A549 (cell line): Measurements from ENCODE around the gene ELFN1. TPM values are rescaled to one million over a fixed set of nuclear protein-coding genes. Genes with fewer than 3 reads are reported as not detected.
A peak's percentile ranks its signal among the peaks of the same experiment; 100 is the strongest.

ENCODE experiments used
- ATAC-seq, 2 experiments: fragments of 200-7000 bp in 1 of 2; fragments of >200 bp in 1 of 2; cut with Nextera tagmentation in 1 of 2; cut with Tn5 transposase in 1 of 2; 3 replicates each; pipeline versions ENCODE4 v1.8.0 to v1.9.1; 2018 to 2020; ENCODE audit warnings: mild to moderate bottlenecking in 1 of 2, moderate library complexity in 1 of 2
- CTCF ChIA-PET: fragments of 300-600 bp; sonication (Branson Sonifier 250); formaldehyde crosslinking; extraction: SDS; loops from one replicate; lab custom pipeline; 2021; ENCODE audit warnings: antibody characterized with exemption, inconsistent platforms; lab: Yijun Ruan, JAX
- POLR2A ChIA-PET: fragments of 350-600 bp; formaldehyde crosslinking; extraction: SDS; loops from one replicate; lab custom pipeline; 2021; ENCODE audit warnings: antibody characterized with exemption, inconsistent platforms; lab: Yijun Ruan, JAX
- DNase-seq, 2 experiments: peaks; one replicate each; pipeline versions ENCODE4 v3.0.0 to v3.0.0-alpha.2; 2011 to 2016; ENCODE audit warnings: low read depth in 1 of 2, low spot score in 1 of 2
- FAIRE-seq: peaks from 2 replicates; lab custom pipeline; 2011; peaks lifted over from hg19 to GRCh38; lab: Jason Lieb, UNC
- H3K27ac ChIP-seq, 2 experiments: fragments of >200 bp; sonication (Bioruptor Twin); formaldehyde crosslinking; 3 replicates each; pipeline ENCODE4 v1.5.1; 2016 to 2017
- H3K4me1 ChIP-seq: fragments of >200 bp; sonication (Bioruptor Twin); formaldehyde crosslinking; 3 replicates; pipeline ENCODE4 v1.6.1; 2016
- H3K4me2 ChIP-seq: fragments of >200 bp; sonication (Bioruptor Twin); formaldehyde crosslinking; 3 replicates; pipeline ENCODE4 v1.6.1; 2016
- H3K4me3 ChIP-seq: fragments of >200 bp; sonication (Bioruptor Twin); formaldehyde crosslinking; 3 replicates; pipeline ENCODE4 v1.5.1; 2016
- H3K9me3 ChIP-seq: fragments of >200 bp; sonication (Bioruptor Twin); formaldehyde crosslinking; 3 replicates; pipeline ENCODE4 v1.6.1; 2016
- CBX2 ChIP-seq: fragments of 200-600 bp; sonication (generic); IDR thresholded peaks from 2 replicates; pipeline ENCODE4 v1.6.1; 2016; ENCODE audit warnings: low read depth, mild to moderate bottlenecking, borderline replicate concordance
- CHD4 ChIP-seq: fragments of 200-600 bp; sonication (generic); IDR thresholded peaks from 2 replicates; pipeline ENCODE4 v1.6.1; 2016; ENCODE audit warnings: antibody characterized with exemption, mild to moderate bottlenecking, borderline replicate concordance
- ESRRA ChIP-seq: fragments of 150-350 bp; IDR thresholded peaks from 2 replicates; pipeline ENCODE4 v1.6.1; 2014; ENCODE audit warnings: mild to moderate bottlenecking, low read length, borderline replicate concordance
- HOXA7 ChIP-seq: fragments of 250-450 bp; sonication (Bioruptor Pico); IDR thresholded peaks from 2 replicates; pipeline ENCODE4 v1.5.0; 2020; ENCODE audit warnings: mild to moderate bottlenecking, moderate library complexity
- HOXB5 ChIP-seq: fragments of 250-450 bp; sonication (Bioruptor Pico); IDR thresholded peaks from 2 replicates; pipeline ENCODE4 v1.5.0; 2020; ENCODE audit warnings: mild to moderate bottlenecking, moderate library complexity
- JUNB ChIP-seq: fragments of >200 bp; sonication (Bioruptor Twin); formaldehyde crosslinking; IDR thresholded peaks from 2 replicates; pipeline ENCODE4 v1.6.1; 2016
- MAFK ChIP-seq: fragments of 450-650 bp; IDR thresholded peaks from 2 replicates; pipeline ENCODE4 v1.6.1; 2014; ENCODE audit not compliant: partially characterized antibody
- NPAS2 ChIP-seq: fragments of 250-450 bp; sonication (Bioruptor Pico); IDR thresholded peaks from 2 replicates; pipeline ENCODE4 v1.8.0; 2022; ENCODE audit warnings: mild to moderate bottlenecking, moderate library complexity, borderline replicate concordance
- PHF8 ChIP-seq: fragments of 200-600 bp; sonication (generic); IDR thresholded peaks from 2 replicates; pipeline ENCODE4 v1.6.1; 2016; ENCODE audit warnings: low read depth, mild to moderate bottlenecking, antibody characterized with exemption, moderate library complexity, borderline replicate concordance
- POLR2AphosphoS2 ChIP-seq: conservative IDR thresholded peaks from 2 replicates; pipeline ENCODE4 v1.6.1; 2012; ENCODE audit warnings: low read length, improper control_type of control experiment, inconsistent platforms
- RAD21 ChIP-seq, 2 experiments: fragments of >200 bp in 1 of 2; sonication (Bioruptor Twin) in 1 of 2; formaldehyde crosslinking in 1 of 2; IDR thresholded peaks in 1 of 2; conservative IDR thresholded peaks in 1 of 2; 2 replicates in 1 of 2; 3 replicates in 1 of 2; pipeline ENCODE4 v1.6.1; 2012 to 2018; ENCODE audit warnings: inconsistent platforms in 1 of 2
- RARB ChIP-seq: fragments of 250-450 bp; sonication (Bioruptor Pico); IDR thresholded peaks from 2 replicates; pipeline ENCODE4 v1.8.0; 2021; ENCODE audit warnings: mild to moderate bottlenecking, moderate library complexity
- RFX5 ChIP-seq: fragments of 450-650 bp; IDR thresholded peaks from 2 replicates; pipeline ENCODE4 v1.7.1; 2014; ENCODE audit warnings: antibody characterized with exemption, mild to moderate bottlenecking, moderate library complexity
- ZC3H11A ChIP-seq: fragments of 450-650 bp; IDR thresholded peaks from 2 replicates; pipeline ENCODE4 v1.6.1; 2014; ENCODE audit warnings: antibody characterized with exemption, mild to moderate bottlenecking
- WGBS: methylation state at CpG from one replicate; pipeline ENCODE4 v1.1.6; 2017; ENCODE audit errors: missing lambda C conversion rate; 5-methylcytosine and 5-hydroxymethylcytosine counted together
- polyA plus RNA-seq, 4 experiments: library from polyadenylated mRNA; depleted of rRNA in 3 of 4; stranded (reverse); fragments of >200 nt; fragmentation: RNase III in 1 of 4; extraction: RNeasy Plus Mini Kit Qiagen cat#74134 plus additional on column Dnase treatment in 1 of 4; gene quantifications; 2 replicates in 3 of 4; 3 replicates in 1 of 4; pipeline ENCODE4 v1.2.3, GENCODE V29; 2011 to 2017
- TF ChIP-seq, protein P1 (sequence below): fragments of >200 bp; sonication (Bioruptor Twin); formaldehyde crosslinking; IDR thresholded peaks from 2 replicates; pipeline ENCODE4 v1.6.1; 2016
- TF ChIP-seq, protein P2 (sequence below): IDR thresholded peaks from 2 replicates; pipeline ENCODE4 v1.6.1; 2012; ENCODE audit warnings: low read depth, borderline replicate concordance
- TF ChIP-seq, protein P3 (sequence below): fragments of 250-450 bp; sonication (Bioruptor Pico); IDR thresholded peaks from 2 replicates; pipeline ENCODE4 v1.5.0; 2020; ENCODE audit warnings: low read depth, mild to moderate bottlenecking, moderate library complexity

Gene ELFN1
- polyA plus RNA-seq, 2 of the 4 experiments (the other 2 are of a cell fraction), result 0.08 to 0.10 TPM

DNA sequence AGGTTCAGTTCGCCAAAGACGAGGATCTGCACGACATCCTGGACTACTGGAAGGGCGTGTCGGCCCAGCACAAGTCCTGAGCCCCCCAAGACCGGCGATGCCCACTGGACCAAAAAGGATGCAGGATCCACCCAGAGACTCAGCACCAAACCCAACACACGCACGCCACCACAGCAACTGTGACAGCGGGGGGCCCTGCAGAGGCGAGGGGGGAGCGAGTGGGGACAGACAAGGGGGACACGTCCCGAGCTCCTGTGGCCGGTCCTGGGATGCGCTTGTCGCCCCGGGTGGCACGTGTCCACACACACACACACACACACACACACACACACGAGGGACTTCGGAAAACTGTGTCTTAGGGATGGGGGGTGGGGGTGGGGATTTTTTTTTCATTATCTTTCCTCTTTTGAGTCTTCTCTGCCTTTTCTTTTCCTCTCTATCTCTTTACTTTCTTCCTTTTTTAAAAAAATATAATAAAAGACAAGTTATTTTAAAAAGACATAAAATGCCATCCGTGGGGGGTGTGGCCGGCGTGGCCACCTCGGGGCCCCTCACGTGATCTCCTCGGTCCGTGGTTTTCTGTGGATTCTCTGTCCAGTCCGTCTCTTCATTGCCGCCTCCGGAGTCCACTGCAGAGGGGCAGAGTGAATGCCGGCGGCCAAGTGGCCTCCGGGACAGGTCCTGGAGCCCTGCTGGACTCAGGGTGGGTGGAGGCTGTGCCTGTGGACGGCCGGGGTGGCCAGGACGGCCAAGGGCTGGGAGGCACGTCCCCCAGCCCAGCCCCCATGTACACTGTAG lies 77.1 kb downstream of the ELFN1 start:
- Histone ChIP-seq H3K4me2 (peak overlapping the region; percentile 43), H3K4me3 (no peak overlapping the region), H3K4me1 (peaks cover 3% of the 10 kb centered on the region; the same call in 1 of the 3 replicates), H3K27ac (no peak overlapping the region), H3K9me3 (no peaks in the 10 kb centered on the region)
- WGBS, result 40% methylated on average over 30 of the region's 38 CpGs
- ChIA-PET CTCF (no interaction called here), POLR2A (no interaction called here)
- no peak for TF ChIP-seq ESRRA
- TF ChIP-seq HOXA7 (CRISPR knock-in tag), result no peak
- TF ChIP-seq RFX5, result no peak
- TF ChIP-seq HOXB5, result no peak
- FAIRE-seq (no peak), ATAC-seq (peak in 1 of 2 experiments; percentile 11; a peak in 1 of 6 replicates), DNase-seq (no peak)

DNA sequence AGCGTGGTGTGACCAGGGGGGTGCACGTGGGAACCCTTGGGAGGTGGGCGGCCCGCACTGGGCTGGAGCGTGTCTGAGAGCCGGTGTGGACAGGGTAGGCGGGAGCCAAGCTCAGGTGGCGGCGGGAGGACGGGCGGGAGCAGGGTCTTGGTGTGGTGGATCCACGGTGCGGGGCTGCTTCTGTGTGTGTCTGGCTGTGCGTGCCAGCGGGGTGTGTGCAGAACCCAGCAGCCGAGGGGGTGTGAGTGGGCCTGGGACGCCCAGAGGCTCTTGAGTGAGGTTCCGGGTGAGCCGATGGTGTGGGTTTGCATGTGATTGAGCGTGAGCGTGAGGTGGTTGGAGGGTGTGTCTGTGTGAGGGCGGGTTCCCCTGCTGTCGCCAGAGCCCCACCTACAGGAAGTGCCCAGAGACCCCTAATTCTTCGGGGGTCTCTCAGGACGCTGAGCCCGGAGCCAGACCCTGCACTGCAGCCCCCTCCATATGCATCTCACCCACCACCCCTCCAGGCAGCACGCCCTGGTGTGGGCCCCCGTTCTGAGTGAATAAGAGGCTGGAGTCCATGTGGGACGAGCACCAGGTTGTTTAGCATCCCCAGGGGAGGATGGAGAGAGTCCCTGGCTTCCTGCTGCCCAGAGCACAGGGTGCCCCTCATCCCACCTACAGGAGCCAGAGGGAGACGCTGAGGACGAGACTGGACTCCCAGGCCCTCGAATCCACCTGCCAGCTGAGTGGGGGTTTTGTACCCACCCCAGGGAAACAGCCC lies 78.2 kb downstream of the ELFN1 start:
- CTCF ChIA-PET, result no interaction called here
- WGBS, result 60% methylated on average over 26 of the region's 32 CpGs
- ATAC-seq, result peak in 1 of 2 experiments; percentile 21; a peak in 1 of 6 replicates
- Histone ChIP-seq H3K4me2 (no peak overlapping the region), H3K4me1 (0 out of 3 replicates have a peak, but pooled peaks cover 3% of the 10 kb centered on the region), H3K9me3 (no peaks in the 10 kb centered on the region), H3K27ac (no peak overlapping the region), H3K4me3 (no peak overlapping the region)
- no peak for FAIRE-seq
- DNase-seq, result no peak
- POLR2A ChIA-PET, result no interaction called here
- TF ChIP-seq PHF8 (no peak), CHD4 (no peak), JUNB (no peak), ESRRA (no peak), NPAS2 (no peak), CBX2 (no peak), HOXA7 (CRISPR knock-in tag) (no peak), POLR2AphosphoS2 (no peak), RAD21 (conservative IDR thresholded peaks at IDR 0.05 in 1 of 2, IDR thresholded peaks at IDR 0.05 in 1 of 2) (no peak), ZC3H11A (no peak), RARB (CRISPR knock-in tag) (no peak), MAFK (no peak), HOXB5 (no peak), RFX5 (no peak)
- TF ChIP-seq, protein P1, sequence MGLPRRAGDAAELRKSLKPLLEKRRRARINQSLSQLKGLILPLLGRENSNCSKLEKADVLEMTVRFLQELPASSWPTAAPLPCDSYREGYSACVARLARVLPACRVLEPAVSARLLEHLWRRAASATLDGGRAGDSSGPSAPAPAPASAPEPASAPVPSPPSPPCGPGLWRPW, result no peak
- TF ChIP-seq, protein P2, sequence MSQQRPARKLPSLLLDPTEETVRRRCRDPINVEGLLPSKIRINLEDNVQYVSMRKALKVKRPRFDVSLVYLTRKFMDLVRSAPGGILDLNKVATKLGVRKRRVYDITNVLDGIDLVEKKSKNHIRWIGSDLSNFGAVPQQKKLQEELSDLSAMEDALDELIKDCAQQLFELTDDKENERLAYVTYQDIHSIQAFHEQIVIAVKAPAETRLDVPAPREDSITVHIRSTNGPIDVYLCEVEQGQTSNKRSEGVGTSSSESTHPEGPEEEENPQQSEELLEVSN, result no peak
- TF ChIP-seq, protein P3, sequence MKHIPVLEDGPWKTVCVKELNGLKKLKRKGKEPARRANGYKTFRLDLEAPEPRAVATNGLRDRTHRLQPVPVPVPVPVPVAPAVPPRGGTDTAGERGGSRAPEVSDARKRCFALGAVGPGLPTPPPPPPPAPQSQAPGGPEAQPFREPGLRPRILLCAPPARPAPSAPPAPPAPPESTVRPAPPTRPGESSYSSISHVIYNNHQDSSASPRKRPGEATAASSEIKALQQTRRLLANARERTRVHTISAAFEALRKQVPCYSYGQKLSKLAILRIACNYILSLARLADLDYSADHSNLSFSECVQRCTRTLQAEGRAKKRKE (CRISPR knock-in tag), result no peak

DNA sequence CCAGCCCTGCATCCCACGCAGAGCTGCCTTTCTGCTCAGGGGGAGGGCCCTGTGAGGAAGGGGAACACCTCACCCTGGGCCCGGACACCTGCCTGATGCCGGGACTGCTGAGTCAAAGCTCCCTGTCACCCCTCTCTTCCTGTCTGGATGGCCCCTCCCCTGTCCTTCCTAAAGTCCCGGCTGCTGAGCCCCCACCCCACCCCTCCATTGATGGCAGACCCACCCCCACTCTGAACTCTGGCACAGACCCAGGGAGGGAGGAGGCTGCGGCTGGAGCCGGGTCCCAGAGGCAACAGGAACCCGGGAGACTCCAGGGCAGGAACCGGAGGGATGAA lies 78.7 kb downstream of the ELFN1 start:
- H3K4me3 ChIP-seq, result no peak overlapping the region
- 0 out of 3 replicates have a peak, but pooled peaks cover 3% of the 10 kb centered on the region for H3K4me1 ChIP-seq
- FAIRE-seq, result no peak
- H3K9me3 ChIP-seq, result no peaks in the 10 kb centered on the region
- no peak for TF ChIP-seq PHF8
- DNase-seq, result no peak
- ATAC-seq, result no peak
- H3K4me2 ChIP-seq, result no peak overlapping the region
- ChIA-PET CTCF (no interaction called here), POLR2A (no interaction called here)
- H3K27ac ChIP-seq, result no peak overlapping the region
- 51% methylated on average over 5 of the region's 8 CpGs for WGBS
